Astrocyte (in vitro differentiated cells and primary cell): Measurements from ENCODE around the gene EFCAB10. TPM values are rescaled to one million over a fixed set of nuclear protein-coding genes. Genes with fewer than 3 reads are reported as not detected.

Source experiments
- DNase-seq: peaks from one replicate; pipeline ENCODE4 v3.0.0-alpha.2; 2010; ENCODE audit warnings: low read depth
- FAIRE-seq: peaks from 2 replicates; lab custom pipeline; 2011; peaks lifted over from hg19 to GRCh38; lab: Jason Lieb, UNC
- H2AFZ ChIP-seq: 2 replicates; pipeline ENCODE4 v1.6.0; 2012; ENCODE audit warnings: low read depth, low read length, inconsistent platforms
- H3K27ac ChIP-seq: 2 replicates; pipeline ENCODE4 v1.5.1; 2011; ENCODE audit warnings: low read depth, low read length, inconsistent platforms
- H3K27me3 ChIP-seq: 2 replicates; pipeline ENCODE4 v1.6.0; 2011; ENCODE audit warnings: low read length, inconsistent platforms; ENCODE audit not compliant: insufficient read depth
- H3K36me3 ChIP-seq: 2 replicates; pipeline ENCODE4 v1.5.1; 2011; ENCODE audit warnings: low read length, inconsistent platforms; ENCODE audit not compliant: insufficient read depth
- H3K4me1 ChIP-seq: 2 replicates; pipeline ENCODE4 v1.5.1; 2011; ENCODE audit warnings: low read length, inconsistent platforms; ENCODE audit not compliant: insufficient read depth
- H3K4me2 ChIP-seq: 2 replicates; pipeline ENCODE4 v1.6.0; 2012; ENCODE audit warnings: low read length, inconsistent platforms
- H3K4me3 ChIP-seq: 2 replicates; pipeline ENCODE4 v1.5.1; 2011; ENCODE audit warnings: low read depth, mild to moderate bottlenecking, low read length, inconsistent platforms; ENCODE audit not compliant: insufficient read depth
- H3K79me2 ChIP-seq: 2 replicates; pipeline ENCODE4 v1.6.0; 2012; ENCODE audit warnings: mild to moderate bottlenecking, low read length, inconsistent platforms; ENCODE audit not compliant: insufficient read depth
- H3K9ac ChIP-seq: 2 replicates; pipeline ENCODE4 v1.6.0; 2012; ENCODE audit warnings: mild to moderate bottlenecking, low read length, inconsistent platforms
- H3K9me3 ChIP-seq: 2 replicates; pipeline ENCODE4 v1.5.1; 2012; ENCODE audit warnings: low read depth, mild to moderate bottlenecking, low read length, inconsistent platforms; ENCODE audit not compliant: insufficient read depth
- H4K20me1 ChIP-seq: 2 replicates; pipeline ENCODE4 v1.6.0; 2012; ENCODE audit warnings: low read length, inconsistent platforms; ENCODE audit not compliant: insufficient read depth
- H3K27ac Mint-ChIP-seq: one replicate; pipeline ENCODE4 v1.8.0; 2021; ENCODE audit warnings: mild to moderate bottlenecking, mixed read lengths; ENCODE audit not compliant: unreplicated experiment
- H3K27me3 Mint-ChIP-seq: one replicate; pipeline ENCODE4 v1.8.0; 2021; ENCODE audit warnings: low read depth, mixed read lengths; ENCODE audit not compliant: unreplicated experiment
- H3K36me3 Mint-ChIP-seq: one replicate; pipeline ENCODE4 v1.8.0; 2021; ENCODE audit warnings: low read depth, mixed read lengths; ENCODE audit not compliant: unreplicated experiment
- H3K4me1 Mint-ChIP-seq: one replicate; pipeline ENCODE4 v1.8.0; 2021; ENCODE audit warnings: low read depth, mixed read lengths; ENCODE audit not compliant: unreplicated experiment
- H3K4me3 Mint-ChIP-seq: one replicate; pipeline ENCODE4 v1.8.0; 2021; ENCODE audit warnings: mild to moderate bottlenecking, moderate library complexity, mixed read lengths; ENCODE audit not compliant: unreplicated experiment
- H3K9me3 Mint-ChIP-seq: one replicate; pipeline ENCODE4 v1.8.0; 2021; ENCODE audit warnings: mild to moderate bottlenecking, mixed read lengths; ENCODE audit not compliant: unreplicated experiment
- EZH2 ChIP-seq: IDR thresholded peaks from 2 replicates; pipeline ENCODE4 v1.6.1; 2012; ENCODE audit warnings: mild to moderate bottlenecking, low read length, inconsistent platforms; ENCODE audit not compliant: insufficient read depth
- total RNA-seq: library from RNA; stranded (reverse); gene quantifications from 2 replicates; pipeline ENCODE4 v1.2.1, GENCODE V29; 2021
- TF ChIP-seq, protein P1 (sequence below): IDR thresholded peaks from 2 replicates; pipeline ENCODE4 v1.5.1; 2011; ENCODE audit warnings: low read depth, mild to moderate bottlenecking, inconsistent platforms, low read length, moderate library complexity; ENCODE audit not compliant: insufficient read depth

The EFCAB10 gene
- total RNA-seq, 1 donor from 2014 or later, result 0.52 TPM

DNA sequence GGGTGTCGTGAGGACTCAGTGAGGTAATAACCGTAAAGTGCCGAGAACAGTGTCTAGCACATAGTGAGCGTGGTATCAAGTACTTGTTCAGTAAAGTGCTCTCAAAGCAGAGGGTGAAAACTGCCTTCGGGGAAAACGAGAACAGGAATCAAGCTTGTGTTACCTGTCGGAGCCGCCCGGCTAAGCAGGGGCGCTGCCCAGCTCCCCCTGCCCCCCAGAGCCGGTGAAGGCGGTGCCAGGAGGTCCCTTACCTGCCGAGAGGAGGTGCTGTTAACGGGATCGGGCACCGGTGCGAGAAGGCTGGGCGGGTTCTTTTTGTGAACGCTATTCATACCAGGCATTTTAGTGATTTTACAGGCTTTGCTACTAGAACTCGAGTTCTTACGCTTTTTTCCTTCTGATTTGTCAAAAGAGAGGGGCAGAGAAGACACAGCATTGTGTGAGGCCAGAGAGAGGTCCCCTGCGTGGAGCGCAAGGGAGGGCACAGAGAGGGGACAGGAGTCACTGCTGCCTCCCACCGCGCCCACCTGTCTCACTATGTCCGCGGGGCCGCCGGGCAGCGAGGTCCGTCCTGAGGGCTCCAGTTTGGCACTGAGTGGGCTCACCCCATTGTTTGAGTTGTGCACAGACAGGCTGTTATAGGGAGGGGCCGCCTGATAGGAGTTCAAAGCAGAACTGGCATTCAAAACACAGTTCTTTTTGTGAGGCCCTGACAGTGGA lies 32.5 kb upstream of the EFCAB10 start:
- Histone ChIP-seq H3K9me3 (no peaks in the 10 kb centered on the region), H3K27ac (no peak overlapping the region), H3K9ac (no peak overlapping the region), H4K20me1 (no peaks in the 10 kb centered on the region), H3K79me2 (no peaks in the 10 kb centered on the region), H3K4me2 (no peak overlapping the region), H3K27me3 (no peaks in the 10 kb centered on the region), H3K4me3 (no peak overlapping the region), H2AFZ (no peak overlapping the region), H3K4me1 (peaks cover 8% of the 10 kb centered on the region), H3K36me3 (no peaks in the 10 kb centered on the region)
- Mint-ChIP-seq H3K27me3 (peaks cover 3% of the 10 kb centered on the region), H3K27ac (no peak overlapping the region), H3K36me3 (peaks cover 3% of the 10 kb centered on the region), H3K4me1 (no peaks in the 10 kb centered on the region), H3K4me3 (no peak overlapping the region), H3K9me3 (peaks cover 2% of the 10 kb centered on the region)
- TF ChIP-seq, protein P1, sequence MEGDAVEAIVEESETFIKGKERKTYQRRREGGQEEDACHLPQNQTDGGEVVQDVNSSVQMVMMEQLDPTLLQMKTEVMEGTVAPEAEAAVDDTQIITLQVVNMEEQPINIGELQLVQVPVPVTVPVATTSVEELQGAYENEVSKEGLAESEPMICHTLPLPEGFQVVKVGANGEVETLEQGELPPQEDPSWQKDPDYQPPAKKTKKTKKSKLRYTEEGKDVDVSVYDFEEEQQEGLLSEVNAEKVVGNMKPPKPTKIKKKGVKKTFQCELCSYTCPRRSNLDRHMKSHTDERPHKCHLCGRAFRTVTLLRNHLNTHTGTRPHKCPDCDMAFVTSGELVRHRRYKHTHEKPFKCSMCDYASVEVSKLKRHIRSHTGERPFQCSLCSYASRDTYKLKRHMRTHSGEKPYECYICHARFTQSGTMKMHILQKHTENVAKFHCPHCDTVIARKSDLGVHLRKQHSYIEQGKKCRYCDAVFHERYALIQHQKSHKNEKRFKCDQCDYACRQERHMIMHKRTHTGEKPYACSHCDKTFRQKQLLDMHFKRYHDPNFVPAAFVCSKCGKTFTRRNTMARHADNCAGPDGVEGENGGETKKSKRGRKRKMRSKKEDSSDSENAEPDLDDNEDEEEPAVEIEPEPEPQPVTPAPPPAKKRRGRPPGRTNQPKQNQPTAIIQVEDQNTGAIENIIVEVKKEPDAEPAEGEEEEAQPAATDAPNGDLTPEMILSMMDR, result no peak
- TF ChIP-seq EZH2, result no peak
- FAIRE-seq, result no peak
- no peak for DNase-seq

DNA sequence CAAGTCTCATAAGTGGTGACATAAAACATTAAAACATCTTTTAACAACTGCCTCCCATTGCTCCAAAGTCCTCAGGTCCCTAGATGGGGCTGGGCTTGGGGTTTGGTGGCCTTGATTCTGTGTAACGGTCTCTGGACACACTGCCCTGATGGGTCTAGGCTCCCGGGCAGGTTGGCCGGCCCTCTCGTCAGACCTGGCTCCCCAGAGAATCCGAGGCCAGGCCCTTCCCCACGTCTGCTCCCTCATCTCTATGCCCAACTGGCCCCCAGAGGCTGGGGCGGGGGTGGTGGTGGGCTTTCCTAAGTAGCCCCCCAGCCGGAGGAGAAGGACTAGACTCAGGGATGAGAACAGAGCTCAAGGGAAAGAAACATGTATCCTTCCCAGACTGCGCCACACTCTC lies 31.5 kb upstream of the EFCAB10 start:
- H3K27me3 Mint-ChIP-seq, result peaks cover 3% of the 10 kb centered on the region
- Histone ChIP-seq H4K20me1 (no peaks in the 10 kb centered on the region), H3K9me3 (no peaks in the 10 kb centered on the region), H3K4me3 (no peak overlapping the region), H3K4me2 (no peak overlapping the region), H3K9ac (no peak overlapping the region), H3K4me1 (peaks cover 8% of the 10 kb centered on the region), H3K27me3 (no peaks in the 10 kb centered on the region), H3K36me3 (no peaks in the 10 kb centered on the region), H3K79me2 (no peaks in the 10 kb centered on the region), H3K27ac (no peak overlapping the region), H2AFZ (no peak overlapping the region)
- no peak for TF ChIP-seq EZH2
- TF ChIP-seq, protein P1, result no peak
- no peak overlapping the region for H3K4me3 Mint-ChIP-seq
- H3K9me3 Mint-ChIP-seq, result peaks cover 2% of the 10 kb centered on the region
- H3K27ac Mint-ChIP-seq, result no peak overlapping the region
- DNase-seq, result no peak
- H3K4me1 Mint-ChIP-seq, result no peaks in the 10 kb centered on the region
- H3K36me3 Mint-ChIP-seq, result peaks cover 4% of the 10 kb centered on the region
- FAIRE-seq, result no peak
